SK-N-MC (cell line): ENCODE data around the gene LGALS8.

Experiments used
- DNase-seq: peaks from one replicate; pipeline ENCODE4 v3.0.0-alpha.2; 2011; ENCODE audit warnings: low read depth, low spot score
- H3K27ac ChIP-seq: fragments of 200-600 bp; sonication (generic); 2 replicates; pipeline ENCODE4 v1.5.1; 2016; ENCODE audit warnings: mixed run types
- H3K36me3 ChIP-seq: fragments of 200-600 bp; sonication (generic); 2 replicates; pipeline ENCODE4 v1.6.1; 2017; ENCODE audit warnings: antibody characterized with exemption, low read length, mixed read lengths; ENCODE audit not compliant: insufficient read depth
- H3K4me3 ChIP-seq: fragments of 200-600 bp; sonication (generic); 2 replicates; pipeline ENCODE4 v1.5.1; 2016
- H3K9ac ChIP-seq: fragments of 200-600 bp; sonication (generic); 2 replicates; pipeline ENCODE4 v1.8.0; 2017; ENCODE audit warnings: mixed run types, mixed read lengths; ENCODE audit not compliant: insufficient read length
- H3K9me3 ChIP-seq: fragments of 200-600 bp; sonication (generic); 2 replicates; pipeline ENCODE4 v1.6.1; 2017; ENCODE audit warnings: low read depth, mild to moderate bottlenecking, antibody characterized with exemption, low read length, moderate library complexity, mixed read lengths
- EZH2 ChIP-seq: fragments of 200-600 bp; sonication (generic); IDR thresholded peaks from one replicate; pipeline ENCODE4 v1.6.1; 2017; ENCODE audit warnings: antibody characterized with exemption
- FOXP2 ChIP-seq: optimal IDR thresholded peaks from 2 replicates; pipeline ENCODE3; 2011; ENCODE audit warnings: mild to moderate bottlenecking, moderate library complexity; ENCODE audit not compliant: insufficient read depth; ENCODE audit errors: extremely low read length, control extremely low read depth
- POLR2AphosphoS5 ChIP-seq: IDR thresholded peaks from 2 replicates; pipeline ENCODE4 v1.6.1; 2012; ENCODE audit warnings: mild to moderate bottlenecking, low read depth, low read length, borderline replicate concordance

The LGALS8 gene

DNA sequence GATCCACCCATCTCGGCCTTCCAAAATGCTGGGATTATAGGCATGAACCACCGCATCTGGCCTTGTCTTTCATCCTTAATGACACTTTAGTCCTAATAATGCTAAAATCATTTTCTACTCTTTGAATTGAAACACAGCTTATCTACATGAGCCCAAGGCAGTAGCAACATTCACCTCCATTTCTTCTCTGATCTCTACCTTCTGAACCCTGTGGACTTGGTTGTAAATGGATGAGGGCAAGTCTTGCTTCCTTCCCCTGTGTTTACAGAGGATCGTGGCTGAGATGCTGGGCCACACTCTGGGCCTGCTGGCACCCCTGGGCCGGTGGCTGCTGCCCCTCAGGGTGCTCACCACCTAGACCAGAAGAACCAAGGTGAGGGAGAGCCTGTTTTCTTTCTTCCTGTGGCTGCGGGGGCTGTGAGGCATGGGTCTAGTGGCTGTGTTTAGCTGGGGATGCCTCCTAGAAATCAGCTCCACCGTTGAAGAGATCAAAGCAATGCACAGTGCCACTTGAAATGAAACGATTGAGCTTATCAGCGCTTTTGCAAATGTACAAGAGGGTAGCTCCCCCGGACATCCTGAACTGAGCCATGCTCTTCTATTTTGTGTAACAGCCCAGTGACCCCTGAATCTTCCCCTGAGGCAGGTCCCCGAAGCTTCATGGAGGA lies 32.2 kb upstream of the LGALS8 start:
- no peak overlapping the region for H3K4me3 ChIP-seq
- H3K36me3 ChIP-seq, result no peaks in the 10 kb centered on the region
- H3K27ac ChIP-seq, result no peak overlapping the region
- TF ChIP-seq FOXP2 (no peak), EZH2 (no peak), POLR2AphosphoS5 (no peak)
- no peaks in the 10 kb centered on the region for H3K9me3 ChIP-seq
- DNase-seq, result no peak
- no peak overlapping the region for H3K9ac ChIP-seq

DNA sequence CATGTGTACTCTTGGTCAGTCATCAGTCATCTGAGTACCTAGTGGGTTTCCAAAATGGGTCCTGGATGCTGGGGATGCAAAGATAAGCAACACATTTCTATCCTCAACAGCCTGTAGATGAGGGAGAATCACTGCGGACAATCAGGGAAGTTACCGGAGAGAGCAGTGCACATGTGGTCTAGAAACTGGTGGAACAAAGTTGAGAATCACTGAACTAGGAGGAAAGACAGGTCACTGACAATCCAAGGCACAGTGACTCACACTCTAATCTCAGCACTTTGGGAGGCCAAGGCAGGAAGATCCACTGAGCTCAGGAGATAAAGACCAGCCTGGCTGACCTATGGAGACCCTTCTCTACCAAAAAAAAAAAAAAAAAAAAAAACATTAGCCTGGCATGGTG lies 31.4 kb upstream of the LGALS8 start:
- no peak for DNase-seq
- no peaks in the 10 kb centered on the region for H3K36me3 ChIP-seq
- no peak overlapping the region for H3K4me3 ChIP-seq
- H3K9me3 ChIP-seq, result no peaks in the 10 kb centered on the region
- no peak overlapping the region for H3K9ac ChIP-seq
- TF ChIP-seq POLR2AphosphoS5 (no peak), FOXP2 (no peak), EZH2 (no peak)
- no peak overlapping the region for H3K27ac ChIP-seq

DNA sequence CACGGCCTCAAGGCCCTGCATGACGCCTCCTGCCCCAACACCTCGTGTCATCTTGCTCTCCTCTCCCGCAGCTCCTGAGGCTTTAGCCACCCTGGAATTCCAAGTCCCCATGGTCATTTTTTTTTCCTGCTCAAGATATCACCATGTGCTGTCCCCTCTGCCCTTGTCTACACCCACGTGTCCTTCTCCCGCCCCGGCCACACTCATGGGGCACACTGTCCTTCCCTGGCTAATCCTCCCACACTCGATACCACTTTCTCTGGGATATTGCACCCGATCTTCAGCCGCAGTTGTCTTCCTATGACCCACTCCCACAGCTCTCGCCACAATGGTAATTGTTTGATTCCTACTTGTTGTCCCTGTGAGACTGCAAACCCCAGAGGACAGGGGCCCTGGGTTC lies 29.7 kb upstream of the LGALS8 start:
- TF ChIP-seq EZH2 (no peak), POLR2AphosphoS5 (no peak), FOXP2 (no peak)
- DNase-seq, result no peak
- Histone ChIP-seq H3K27ac (peak overlapping the region; percentile 88), H3K4me3 (peak overlapping the region; percentile 4; the same call in 1 of the 2 replicates), H3K9ac (peak overlapping the region; percentile 39), H3K9me3 (no peaks in the 10 kb centered on the region), H3K36me3 (no peaks in the 10 kb centered on the region)

DNA sequence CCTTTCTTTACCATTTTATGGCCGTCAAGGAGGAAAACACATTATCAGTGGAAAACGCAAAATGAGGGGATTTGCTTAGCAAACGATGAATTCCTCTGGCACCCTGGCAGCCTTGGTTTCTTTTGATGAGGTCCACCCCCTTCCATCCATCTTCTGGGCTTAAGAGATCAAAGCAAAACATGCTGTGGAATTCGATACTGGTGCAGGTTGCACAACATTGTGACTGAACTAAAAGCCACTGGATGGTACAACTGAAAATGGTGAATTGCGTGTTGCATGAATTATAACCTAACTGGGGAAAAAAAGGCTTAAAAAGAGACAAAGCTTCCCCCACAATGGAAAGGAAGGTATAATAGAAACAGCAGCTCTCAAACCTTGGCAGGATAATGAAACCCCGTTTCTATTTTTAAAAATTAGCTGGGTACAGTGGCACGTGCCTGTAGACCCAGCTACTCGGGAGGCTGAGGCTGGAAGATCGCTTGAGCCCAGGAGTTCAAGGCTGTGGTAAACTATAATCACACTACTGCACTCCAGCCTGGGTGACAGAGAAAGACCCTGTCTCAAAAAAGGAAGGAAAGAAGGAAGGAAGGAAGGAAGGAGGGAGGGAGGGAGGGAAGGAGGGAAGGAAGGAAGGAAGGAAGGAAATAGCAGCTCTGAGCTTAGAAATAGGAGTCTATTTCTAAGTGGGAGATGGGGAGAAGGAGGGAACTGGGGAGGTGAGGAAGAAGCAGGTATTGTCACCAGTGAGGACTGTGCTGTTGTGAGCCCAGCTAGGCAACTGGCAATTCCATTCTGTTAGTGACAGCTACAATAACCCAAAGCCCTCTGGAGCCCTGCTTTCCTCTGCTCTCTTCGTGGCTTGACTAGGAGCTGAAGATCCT lies 29.0 kb upstream of the LGALS8 start:
- Histone ChIP-seq H3K9ac (peak overlapping the region; percentile 39), H3K9me3 (no peaks in the 10 kb centered on the region), H3K27ac (peak overlapping the region; percentile 88), H3K36me3 (no peaks in the 10 kb centered on the region), H3K4me3 (peak overlapping the region; percentile 4; the same call in 1 of the 2 replicates)
- DNase-seq, result no peak
- no peak for TF ChIP-seq EZH2
- no peak for TF ChIP-seq POLR2AphosphoS5
- TF ChIP-seq FOXP2, result no peak

DNA sequence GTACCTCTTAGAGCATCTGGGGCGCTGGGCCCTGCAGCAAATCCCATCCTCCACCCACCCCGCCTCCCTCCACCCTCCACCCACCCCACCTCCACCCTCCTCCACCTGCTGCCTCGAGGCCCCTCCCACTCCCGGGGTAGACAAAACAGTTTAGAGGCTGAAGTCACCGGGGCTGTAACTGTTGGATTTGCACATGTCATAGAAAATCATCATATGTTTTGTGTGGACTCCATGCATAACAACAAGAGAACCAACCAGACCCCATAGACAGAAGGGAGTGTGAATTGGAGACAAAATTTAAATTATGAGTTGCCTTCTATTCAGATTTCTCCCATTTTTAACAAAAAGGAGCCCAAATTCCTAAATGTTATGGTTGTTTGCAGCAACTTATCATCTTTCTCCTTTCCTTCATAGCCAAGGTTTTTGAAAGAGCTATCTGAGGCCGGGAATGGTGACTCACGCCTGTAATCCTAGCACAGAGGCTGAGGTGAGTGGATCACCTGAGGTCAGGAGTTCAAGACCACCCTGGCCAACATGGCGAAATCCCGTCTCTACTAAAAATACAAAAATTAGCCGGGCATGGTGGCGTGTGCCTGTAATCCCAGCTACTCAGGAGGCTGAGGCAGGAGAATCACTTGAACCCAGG lies 28.2 kb upstream of the LGALS8 start:
- Histone ChIP-seq H3K27ac (peak overlapping the region; percentile 88), H3K9me3 (no peaks in the 10 kb centered on the region), H3K9ac (no peak overlapping the region), H3K36me3 (no peaks in the 10 kb centered on the region), H3K4me3 (no peak overlapping the region)
- no peak for DNase-seq
- TF ChIP-seq EZH2 (no peak), POLR2AphosphoS5 (no peak)

DNA sequence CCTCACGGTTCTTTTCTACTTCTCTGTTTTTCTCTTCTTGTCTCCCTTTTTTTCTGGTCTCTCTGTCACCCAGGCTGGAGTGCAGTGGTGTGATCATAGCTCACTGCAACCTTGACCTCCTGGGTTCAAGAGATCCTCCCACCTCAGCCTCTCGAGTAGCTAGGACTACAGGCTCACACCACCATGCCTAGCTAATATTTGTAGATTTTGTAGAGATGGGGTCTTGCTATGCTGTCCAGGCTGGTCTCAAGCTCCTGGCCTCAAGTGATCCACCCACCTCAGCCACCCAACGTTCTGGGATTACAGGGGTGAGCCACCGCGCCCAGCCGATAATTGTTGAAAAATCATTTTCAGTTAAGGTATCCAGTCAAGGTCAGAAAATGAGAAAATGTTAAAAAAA lies 25.9 kb upstream of the LGALS8 start:
- no peak for TF ChIP-seq FOXP2
- no peak for TF ChIP-seq POLR2AphosphoS5
- no peak for TF ChIP-seq EZH2
- Histone ChIP-seq H3K9ac (no peak overlapping the region), H3K36me3 (no peaks in the 10 kb centered on the region), H3K9me3 (no peaks in the 10 kb centered on the region), H3K27ac (no peak overlapping the region), H3K4me3 (no peak overlapping the region)
- no peak for DNase-seq

DNA sequence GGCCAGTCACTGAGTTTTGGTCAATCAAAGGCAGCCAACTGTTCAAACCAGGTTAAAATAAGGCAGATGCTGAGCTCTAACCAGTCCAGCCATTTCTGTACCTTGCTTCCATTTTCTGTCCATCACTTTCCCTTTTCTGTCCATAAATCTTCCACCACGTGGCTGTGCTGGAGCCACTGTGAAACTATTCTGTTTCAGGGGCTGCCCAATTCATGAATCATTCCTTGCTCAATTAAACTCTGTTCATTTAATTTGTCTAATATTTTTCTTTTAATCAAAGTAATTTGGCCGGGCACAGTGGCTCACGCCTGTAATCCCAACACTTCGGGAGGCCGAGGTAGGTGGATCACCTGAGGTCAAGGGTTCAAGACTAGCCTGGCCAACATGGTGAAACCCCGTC lies 22.7 kb upstream of the LGALS8 start:
- H3K9me3 ChIP-seq, result no peaks in the 10 kb centered on the region
- TF ChIP-seq EZH2 (no peak), FOXP2 (no peak)
- DNase-seq, result no peak
- H3K9ac ChIP-seq, result no peak overlapping the region
- H3K36me3 ChIP-seq, result no peaks in the 10 kb centered on the region
- no peak overlapping the region for H3K4me3 ChIP-seq
- H3K27ac ChIP-seq, result no peak overlapping the region

DNA sequence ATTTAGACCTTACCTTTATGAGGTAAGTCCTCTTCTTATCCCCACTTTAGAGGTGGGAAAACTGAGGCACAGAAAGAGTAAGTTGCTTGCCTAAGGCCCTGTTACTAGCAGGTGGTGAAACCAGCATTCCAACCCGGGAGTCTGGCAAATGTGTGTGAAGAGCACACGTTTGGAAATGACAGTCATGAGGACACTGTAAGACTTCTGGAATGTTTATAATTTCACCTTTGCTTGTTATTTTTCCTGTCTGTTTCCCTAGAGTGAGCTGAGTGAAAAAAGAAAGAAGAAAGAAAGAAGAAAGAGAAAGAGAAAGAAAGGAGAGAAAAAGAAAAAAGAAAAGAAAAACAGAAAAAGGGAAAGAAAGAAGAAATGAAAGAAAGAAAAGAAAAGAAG lies 21.2 kb upstream of the LGALS8 start:
- Histone ChIP-seq H3K9ac (peak overlapping the region; percentile 27), H3K27ac (peak overlapping the region; percentile 79), H3K4me3 (peak overlapping the region; percentile 32; the same call in 1 of the 2 replicates), H3K36me3 (no peaks in the 10 kb centered on the region), H3K9me3 (no peaks in the 10 kb centered on the region)
- DNase-seq, result no peak
- TF ChIP-seq FOXP2 (no peak), EZH2 (no peak), POLR2AphosphoS5 (no peak)
